CD4-positive, alpha-beta T cell treated with Interferon gamma for 1 hour (primary cell): Measurements from ENCODE around the gene OSBPL6.

Source experiments
- DNase-seq: peaks from one replicate; pipeline ENCODE4 v3.0.0-alpha.2; 2020

Gene OSBPL6

GRCh38 chr2:178242552-178242883 lies 48.2 kb downstream of the OSBPL6 start:
- no peak for DNase-seq

- no peak for DNase-seq
These were observed 49.6 kb downstream of the OSBPL6 start for GRCh38 chr2:178243961-178244360.

GRCh38 chr2:178244777-178245176 lies 50.5 kb downstream of the OSBPL6 start:
- DNase-seq: no peak

DNA sequence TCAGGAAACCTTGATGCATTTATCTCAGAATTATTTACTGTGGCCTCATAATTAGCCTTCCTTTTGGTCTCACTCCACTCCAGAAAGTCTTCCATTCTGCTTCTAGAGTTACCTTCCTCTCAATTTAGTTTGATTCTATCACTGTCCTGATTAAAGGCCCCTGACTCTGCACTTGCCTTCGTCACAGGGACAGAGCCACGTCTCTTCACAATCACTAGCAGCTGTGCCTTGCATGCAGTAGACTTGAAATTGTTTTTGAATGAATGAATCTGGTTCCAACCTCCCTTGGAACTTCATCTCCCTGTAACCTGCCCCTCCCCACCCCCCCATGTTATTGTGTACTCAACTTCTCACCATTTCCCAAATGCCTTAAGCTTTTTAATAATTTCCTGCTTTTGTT lies 52.4 kb downstream of the OSBPL6 start:
- no peak for DNase-seq

DNA sequence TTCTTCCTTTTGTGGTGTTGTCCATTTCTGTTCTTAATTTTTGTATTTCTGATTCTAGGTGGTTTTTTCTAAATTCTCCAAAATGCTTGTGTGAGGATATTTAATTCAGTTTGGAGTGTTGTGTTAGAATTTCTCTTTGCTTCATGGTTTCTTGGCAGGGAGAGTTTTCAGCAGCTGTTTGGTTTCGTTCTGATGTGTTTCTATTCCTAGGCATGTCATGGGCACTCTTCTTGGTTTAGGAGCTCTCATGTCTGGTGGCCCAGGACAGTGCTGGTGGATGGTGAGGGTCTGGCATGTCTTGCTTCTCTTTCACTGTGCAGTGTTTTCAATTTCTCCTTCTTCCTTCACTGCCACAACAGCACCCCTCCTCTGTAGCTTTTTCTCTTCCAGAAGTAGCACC lies 52.9 kb downstream of the OSBPL6 start:
- no peak for DNase-seq

- DNase-seq: no peak
These were observed 56.1 kb downstream of the OSBPL6 start for GRCh38 chr2:178250429-178250828.

GRCh38 chr2:178251151-178251955 lies 57.0 kb downstream of the OSBPL6 start:
- no peak for DNase-seq

- DNase-seq: no peak
These were observed 62.2 kb downstream of the OSBPL6 start for GRCh38 chr2:178256382-178257042.

GRCh38 chr2:178257127-178257526 lies 62.8 kb downstream of the OSBPL6 start:
- no peak for DNase-seq

DNA sequence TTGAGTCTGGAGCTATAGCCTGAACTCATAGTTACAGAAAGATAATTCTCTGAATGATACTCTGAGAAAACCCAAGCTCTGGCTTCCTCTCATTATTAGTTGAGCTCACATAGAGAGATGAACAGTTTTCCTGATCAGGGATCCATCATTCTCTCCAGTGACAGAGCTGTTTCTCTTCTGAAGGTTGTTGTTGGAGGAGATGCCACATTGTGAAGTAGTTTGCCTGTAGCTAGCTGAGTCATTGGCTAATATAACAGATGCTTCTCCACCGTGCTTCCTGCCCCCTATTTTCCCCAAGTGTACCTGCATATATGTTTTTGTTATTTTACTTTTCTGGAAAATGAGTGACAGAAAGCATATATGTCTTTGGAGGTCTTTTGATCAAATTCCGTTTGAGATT lies 64.6 kb downstream of the OSBPL6 start:
- DNase-seq: no peak

DNA sequence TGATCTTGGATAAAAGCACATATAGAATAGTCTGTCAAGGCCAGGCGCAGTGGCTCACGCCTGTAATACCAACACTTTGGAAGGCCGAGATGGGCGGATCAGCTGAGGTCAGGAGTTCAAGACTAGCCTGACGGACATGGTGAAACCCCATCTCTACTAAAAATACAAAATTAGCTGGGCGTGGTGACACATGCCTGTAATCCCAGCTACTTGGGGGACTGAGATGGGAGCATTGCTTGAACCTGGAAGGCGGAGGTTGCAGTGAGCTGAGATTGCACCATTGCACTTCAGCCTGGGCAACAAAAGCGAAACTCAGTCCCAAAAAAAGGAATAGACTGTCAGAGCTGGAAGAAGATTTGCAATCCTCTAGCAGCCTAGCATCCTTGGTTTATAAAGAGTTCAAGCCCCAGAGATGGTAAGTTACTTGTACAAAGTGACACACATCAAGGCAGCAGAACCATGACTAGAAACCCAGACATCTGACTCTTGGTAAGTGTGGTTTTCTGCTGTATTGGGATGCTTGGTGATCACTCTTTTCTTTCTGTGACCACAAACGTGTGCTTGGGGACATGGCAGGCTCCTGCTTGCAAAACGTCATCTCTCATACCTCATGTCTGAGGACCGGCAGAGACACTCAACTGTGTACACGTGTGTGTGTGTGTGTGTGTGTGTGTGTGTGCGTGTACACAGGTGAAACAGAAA lies 69.0 kb downstream of the OSBPL6 start:
- no peak for DNase-seq

GRCh38 chr2:178264211-178264610 lies 69.9 kb downstream of the OSBPL6 start:
- no peak for DNase-seq

DNA sequence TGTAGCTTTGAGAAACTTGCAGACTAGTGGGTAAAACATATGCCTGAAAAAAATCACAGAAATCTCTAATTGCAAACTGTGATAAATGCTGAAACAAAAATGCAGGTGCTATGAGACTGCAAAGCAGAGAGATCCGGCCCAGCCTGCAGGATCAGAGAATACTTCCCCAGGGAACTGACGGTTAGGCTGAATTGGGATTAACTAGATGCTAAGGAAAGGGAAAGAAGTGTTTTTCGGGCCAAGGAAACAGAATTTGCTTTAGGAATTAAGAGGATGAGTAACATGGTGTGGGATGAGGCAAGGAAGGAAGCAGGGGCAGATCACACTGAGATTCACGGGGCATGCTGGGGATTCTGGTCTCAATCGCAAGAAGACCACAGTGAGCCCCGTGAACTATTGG lies 71.5 kb downstream of the OSBPL6 start:
- DNase-seq: no peak

DNA sequence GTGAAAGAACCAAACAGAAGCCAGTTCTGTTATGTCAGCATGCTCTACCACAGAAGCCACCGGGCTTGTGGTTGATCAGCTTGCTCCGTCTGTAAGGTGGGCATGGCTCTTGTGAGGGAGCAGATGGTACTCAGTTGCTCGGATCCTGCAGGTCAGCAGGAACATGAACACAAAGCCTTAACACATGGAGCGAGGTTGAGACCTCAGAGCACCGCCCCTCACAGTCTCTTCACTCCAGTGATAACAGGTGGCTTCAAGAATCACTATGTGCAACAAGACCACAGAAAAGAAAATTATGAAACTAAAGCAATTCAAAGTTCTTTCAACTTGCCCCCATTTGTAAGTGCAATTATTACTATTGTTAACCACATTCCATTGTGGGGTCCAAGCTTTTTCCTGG lies 72.1 kb downstream of the OSBPL6 start:
- no peak for DNase-seq

GRCh38 chr2:178267660-178268059 lies 73.3 kb downstream of the OSBPL6 start:
- DNase-seq: no peak

GRCh38 chr2:178268435-178268834 lies 74.1 kb downstream of the OSBPL6 start:
- DNase-seq: no peak

- DNase-seq: no peak
These were observed 75.3 kb downstream of the OSBPL6 start for GRCh38 chr2:178269438-178270224.

GRCh38 chr2:178270338-178270737 lies 76.0 kb downstream of the OSBPL6 start:
- DNase-seq: no peak

DNA sequence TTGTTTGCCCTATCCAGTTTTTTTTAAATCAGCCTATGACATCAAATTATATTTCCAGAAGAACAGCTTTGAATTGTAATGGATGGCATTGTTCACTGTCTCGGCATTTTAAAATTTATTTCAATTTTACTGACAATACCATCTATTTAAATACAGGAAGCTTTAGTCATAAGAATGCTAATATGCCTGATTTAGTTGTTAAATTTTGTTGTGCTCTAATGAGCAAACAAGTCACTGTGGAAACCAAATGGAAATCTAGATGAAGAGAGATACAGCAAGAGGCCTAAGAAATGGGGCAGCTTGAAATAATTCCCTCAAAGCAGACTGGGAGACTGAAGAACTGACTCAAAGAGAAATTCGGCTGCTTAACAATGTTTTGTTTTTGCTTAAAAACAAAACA lies 76.8 kb downstream of the OSBPL6 start:
- DNase-seq: no peak

DNA sequence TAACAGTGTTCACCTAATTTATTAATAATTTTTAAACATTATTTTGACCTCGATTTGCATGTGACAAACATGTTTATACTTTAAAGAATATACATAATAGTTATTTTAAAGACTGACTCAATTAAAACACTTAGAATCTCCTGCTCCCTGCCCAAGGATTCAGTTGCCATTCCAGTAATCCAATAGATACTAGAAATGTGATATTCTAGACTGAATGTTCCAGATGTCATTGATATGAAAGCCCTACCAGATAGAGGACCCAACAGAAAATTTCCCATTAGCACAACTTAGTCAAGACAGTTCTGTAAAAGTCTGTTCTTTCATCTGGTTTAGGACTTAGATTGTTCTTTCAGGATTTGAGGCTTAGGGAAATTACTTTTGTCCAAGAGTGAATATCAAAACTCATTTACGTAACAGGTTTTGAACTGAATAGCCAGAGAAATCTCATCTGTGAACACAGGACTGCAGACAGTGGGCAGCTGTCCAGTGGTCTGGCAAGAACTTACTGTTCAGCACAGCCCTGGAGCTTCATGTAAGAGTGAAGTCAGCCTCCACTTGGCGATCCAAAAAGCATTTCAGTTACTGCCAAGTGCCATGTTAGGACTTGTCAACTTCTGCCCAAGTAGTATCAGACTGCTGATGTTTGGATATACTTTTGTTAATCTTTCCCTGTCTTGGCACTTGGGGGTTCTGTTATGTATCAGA lies 77.5 kb downstream of the OSBPL6 start:
- DNase-seq: no peak

DNA sequence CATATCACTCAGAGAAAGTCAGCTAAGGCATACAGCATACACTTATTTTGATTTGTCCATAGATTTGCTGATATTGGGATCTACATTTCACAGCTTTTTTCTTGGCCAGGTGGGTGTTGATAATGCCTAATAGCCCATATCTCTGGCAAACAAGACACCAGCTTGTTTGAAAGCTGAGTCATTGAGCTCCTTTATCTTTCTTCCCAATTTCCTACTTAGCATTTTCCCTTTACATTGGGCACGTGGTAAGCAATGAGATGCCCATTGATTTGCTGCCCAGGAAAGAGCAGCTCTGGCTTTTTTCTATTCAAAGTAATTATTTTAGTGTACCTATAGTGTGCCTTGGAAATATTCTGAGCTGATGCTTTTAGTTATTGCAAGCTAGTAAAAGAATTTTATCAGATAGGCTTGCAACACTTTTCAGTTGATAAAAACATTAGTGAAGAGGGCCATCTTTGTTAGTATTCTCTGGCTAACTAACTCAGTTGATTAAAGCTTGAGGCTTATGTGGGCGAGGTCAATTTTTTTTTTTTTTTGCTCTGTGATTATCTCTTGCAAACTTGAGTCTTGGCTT lies 79.6 kb downstream of the OSBPL6 start:
- no peak for DNase-seq

DNA sequence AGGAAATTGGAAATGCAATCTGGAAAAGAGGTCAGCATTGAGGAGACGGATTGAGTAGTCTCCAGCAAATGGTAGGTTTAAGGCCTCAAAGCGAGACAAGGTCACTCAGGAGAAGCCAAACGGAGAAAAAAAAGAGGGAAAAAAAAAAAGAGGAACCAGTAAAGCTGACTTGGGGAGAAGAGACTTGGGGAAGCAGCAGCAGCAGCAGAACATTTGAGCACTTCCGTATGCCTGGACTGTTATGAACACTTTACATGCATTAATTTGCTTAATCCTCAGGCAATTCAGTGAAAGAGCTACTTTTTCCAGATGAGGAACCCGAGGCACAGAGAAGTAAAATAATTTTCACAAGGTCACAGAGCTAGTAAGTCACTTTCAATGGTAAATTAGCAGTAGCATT lies 81.3 kb downstream of the OSBPL6 start:
- DNase-seq: no peak
